ENCODE data around the gene RNF11. TPM values are rescaled to one million over a fixed set of nuclear protein-coding genes. Genes with fewer than 3 reads are reported as not detected.
A peak's percentile ranks its signal among the peaks of the same experiment; 100 is the strongest.

The RNF11 gene
- total RNA-seq, 1 donor from 2014 or later = 100 TPM

DNA sequence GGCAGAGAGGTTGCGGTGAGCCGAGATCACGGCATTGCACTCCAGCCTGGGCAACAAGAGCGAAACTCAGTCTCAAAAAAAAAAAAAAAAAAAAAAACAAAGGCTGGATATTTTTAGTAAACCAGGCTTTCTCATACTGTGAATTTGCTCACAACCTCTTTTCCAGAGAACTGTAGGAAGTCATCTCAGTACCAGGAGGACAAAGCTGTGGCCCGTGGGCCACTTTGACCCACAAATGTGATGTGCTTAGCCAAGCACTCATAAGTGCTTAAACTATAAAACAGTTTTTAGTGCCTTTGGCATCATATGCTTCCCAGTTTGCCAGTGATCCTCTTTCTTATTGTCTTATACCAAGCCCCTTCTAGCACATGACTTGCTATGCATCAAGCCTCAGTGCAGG lies 46.5 kb downstream of the RNF11 start:
- H3K9me3 Mint-ChIP-seq (ENCODE audit: unreplicated experiment) = no peaks in the 10 kb centered on the region
- DNase-seq (ENCODE audit: extremely low spot score, unreplicated experiment) = peak; percentile 11
- TF ChIP-seq, protein P1, sequence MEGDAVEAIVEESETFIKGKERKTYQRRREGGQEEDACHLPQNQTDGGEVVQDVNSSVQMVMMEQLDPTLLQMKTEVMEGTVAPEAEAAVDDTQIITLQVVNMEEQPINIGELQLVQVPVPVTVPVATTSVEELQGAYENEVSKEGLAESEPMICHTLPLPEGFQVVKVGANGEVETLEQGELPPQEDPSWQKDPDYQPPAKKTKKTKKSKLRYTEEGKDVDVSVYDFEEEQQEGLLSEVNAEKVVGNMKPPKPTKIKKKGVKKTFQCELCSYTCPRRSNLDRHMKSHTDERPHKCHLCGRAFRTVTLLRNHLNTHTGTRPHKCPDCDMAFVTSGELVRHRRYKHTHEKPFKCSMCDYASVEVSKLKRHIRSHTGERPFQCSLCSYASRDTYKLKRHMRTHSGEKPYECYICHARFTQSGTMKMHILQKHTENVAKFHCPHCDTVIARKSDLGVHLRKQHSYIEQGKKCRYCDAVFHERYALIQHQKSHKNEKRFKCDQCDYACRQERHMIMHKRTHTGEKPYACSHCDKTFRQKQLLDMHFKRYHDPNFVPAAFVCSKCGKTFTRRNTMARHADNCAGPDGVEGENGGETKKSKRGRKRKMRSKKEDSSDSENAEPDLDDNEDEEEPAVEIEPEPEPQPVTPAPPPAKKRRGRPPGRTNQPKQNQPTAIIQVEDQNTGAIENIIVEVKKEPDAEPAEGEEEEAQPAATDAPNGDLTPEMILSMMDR (IDR thresholded peaks at IDR 0.05) = no peak
- H3K27ac Mint-ChIP-seq (ENCODE audit: unreplicated experiment) = no peak overlapping the region
- H3K4me1 Mint-ChIP-seq (ENCODE audit: unreplicated experiment) = no peaks in the 10 kb centered on the region
- no peaks in the 10 kb centered on the region for H3K27me3 Mint-ChIP-seq (ENCODE audit: unreplicated experiment)
- no peak overlapping the region for H3K4me3 Mint-ChIP-seq (ENCODE audit: unreplicated experiment)
- H3K36me3 Mint-ChIP-seq (ENCODE audit: unreplicated experiment) = peaks cover 14% of the 10 kb centered on the region

DNA sequence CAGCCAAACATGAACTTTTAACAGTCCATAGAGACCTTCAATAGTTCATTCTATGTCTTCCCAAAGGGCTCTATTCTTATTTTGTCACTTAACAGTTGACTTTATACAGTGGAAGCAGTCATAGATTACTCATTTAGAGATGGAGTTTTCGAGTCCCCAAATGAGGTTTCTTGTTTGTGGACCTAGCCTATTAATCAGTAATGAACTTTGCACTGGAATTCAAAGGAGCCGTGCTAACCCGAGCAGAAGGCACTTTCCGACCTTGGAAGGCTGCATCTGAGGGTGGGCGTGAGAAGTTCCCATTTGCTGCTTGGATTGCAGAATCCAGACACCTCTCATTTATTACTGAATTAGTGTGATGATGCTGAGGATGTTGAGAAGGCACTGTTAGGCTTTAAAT lies 47.9 kb downstream of the RNF11 start:
- H3K36me3 Mint-ChIP-seq (ENCODE audit: unreplicated experiment) = peaks cover 15% of the 10 kb centered on the region
- no peak overlapping the region for H3K4me3 Mint-ChIP-seq (ENCODE audit: unreplicated experiment)
- H3K9me3 Mint-ChIP-seq (ENCODE audit: unreplicated experiment) = no peaks in the 10 kb centered on the region
- DNase-seq (ENCODE audit: extremely low spot score, unreplicated experiment) = peak; percentile 7
- H3K27ac Mint-ChIP-seq (ENCODE audit: unreplicated experiment) = no peak overlapping the region
- TF ChIP-seq, protein P1 (IDR thresholded peaks at IDR 0.05) = no peak
- H3K27me3 Mint-ChIP-seq (ENCODE audit: unreplicated experiment) = no peaks in the 10 kb centered on the region
- H3K4me1 Mint-ChIP-seq (ENCODE audit: unreplicated experiment) = no peaks in the 10 kb centered on the region

DNA sequence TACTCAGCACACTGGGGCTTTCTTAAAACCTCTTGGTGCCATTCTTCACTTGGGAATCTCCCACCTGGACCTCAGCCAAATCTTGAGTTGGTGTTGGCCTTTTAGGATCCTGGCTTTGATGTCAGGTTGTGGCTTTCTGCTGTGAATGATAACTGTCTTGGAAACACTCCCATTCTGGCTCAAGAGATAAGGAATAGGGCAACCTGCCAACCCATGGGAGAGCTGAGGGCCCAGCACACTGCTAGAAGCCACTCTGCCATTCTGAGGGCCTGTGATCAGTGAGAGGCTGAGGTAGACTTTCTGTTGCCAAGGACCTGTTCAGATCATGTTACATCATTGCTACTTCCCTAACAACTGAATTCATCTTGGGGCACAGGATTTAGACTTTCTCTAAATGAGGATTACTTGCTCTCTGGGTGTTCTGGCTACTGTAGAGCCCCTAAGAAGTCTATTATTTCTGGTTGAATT lies 48.4 kb downstream of the RNF11 start:
- H3K27ac Mint-ChIP-seq (ENCODE audit: unreplicated experiment) = no peak overlapping the region
- peaks cover 15% of the 10 kb centered on the region for H3K36me3 Mint-ChIP-seq (ENCODE audit: unreplicated experiment)
- TF ChIP-seq, protein P1 (IDR thresholded peaks at IDR 0.05) = no peak
- no peaks in the 10 kb centered on the region for H3K9me3 Mint-ChIP-seq (ENCODE audit: unreplicated experiment)
- H3K4me3 Mint-ChIP-seq (ENCODE audit: unreplicated experiment) = no peak overlapping the region
- no peaks in the 10 kb centered on the region for H3K27me3 Mint-ChIP-seq (ENCODE audit: unreplicated experiment)
- peak; percentile 21 for DNase-seq (ENCODE audit: extremely low spot score, unreplicated experiment)
- H3K4me1 Mint-ChIP-seq (ENCODE audit: unreplicated experiment) = no peaks in the 10 kb centered on the region

DNA sequence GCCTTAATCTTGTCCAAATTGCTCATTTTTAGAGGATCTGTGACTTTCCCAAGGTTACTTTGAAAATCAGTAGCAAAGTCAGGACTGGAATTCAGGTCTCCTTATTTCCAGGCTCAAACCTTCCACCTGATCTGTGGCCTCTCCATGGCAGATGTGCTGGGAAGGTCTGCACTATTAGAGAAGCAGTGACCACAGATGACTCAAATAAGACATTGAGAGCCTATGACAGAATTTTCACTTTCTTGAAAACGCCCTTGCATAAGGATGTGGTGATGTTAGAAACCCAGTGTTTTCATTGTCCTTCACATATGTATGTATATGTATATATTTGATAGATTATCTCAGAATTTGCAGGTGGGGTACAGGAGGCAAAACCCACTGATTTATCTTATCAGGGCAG lies 49.0 kb downstream of the RNF11 start:
- no peaks in the 10 kb centered on the region for H3K4me1 Mint-ChIP-seq (ENCODE audit: unreplicated experiment)
- DNase-seq (ENCODE audit: extremely low spot score, unreplicated experiment) = no peak
- no peaks in the 10 kb centered on the region for H3K27me3 Mint-ChIP-seq (ENCODE audit: unreplicated experiment)
- H3K9me3 Mint-ChIP-seq (ENCODE audit: unreplicated experiment) = no peaks in the 10 kb centered on the region
- H3K4me3 Mint-ChIP-seq (ENCODE audit: unreplicated experiment) = no peak overlapping the region
- peaks cover 13% of the 10 kb centered on the region for H3K36me3 Mint-ChIP-seq (ENCODE audit: unreplicated experiment)
- no peak overlapping the region for H3K27ac Mint-ChIP-seq (ENCODE audit: unreplicated experiment)
- TF ChIP-seq, protein P1 (IDR thresholded peaks at IDR 0.05) = no peak

DNA sequence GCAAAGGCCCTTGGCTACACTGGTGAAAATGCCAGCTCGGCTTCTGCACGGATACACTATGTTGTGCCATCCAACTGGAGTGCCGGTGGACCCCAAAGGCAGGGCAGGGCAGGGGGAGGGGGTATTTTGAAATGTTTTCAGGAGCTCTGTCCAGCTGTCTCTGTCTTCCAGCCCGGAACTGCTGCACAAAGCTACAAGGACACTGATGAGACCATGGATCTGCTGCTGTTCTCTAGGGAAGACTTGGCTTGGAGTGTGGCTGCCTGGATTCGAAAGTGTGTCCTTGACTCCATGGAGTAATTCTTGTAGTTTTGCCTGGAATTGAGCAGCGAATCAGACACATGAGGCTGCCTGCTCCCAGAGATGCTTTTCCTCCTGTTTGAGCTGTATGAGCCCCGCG lies 51.9 kb downstream of the RNF11 start:
- no peak overlapping the region for H3K4me3 Mint-ChIP-seq (ENCODE audit: unreplicated experiment)
- H3K36me3 Mint-ChIP-seq (ENCODE audit: unreplicated experiment) = peaks cover 8% of the 10 kb centered on the region
- no peaks in the 10 kb centered on the region for H3K27me3 Mint-ChIP-seq (ENCODE audit: unreplicated experiment)
- TF ChIP-seq, protein P1 (IDR thresholded peaks at IDR 0.05) = no peak
- H3K4me1 Mint-ChIP-seq (ENCODE audit: unreplicated experiment) = no peaks in the 10 kb centered on the region
- no peaks in the 10 kb centered on the region for H3K9me3 Mint-ChIP-seq (ENCODE audit: unreplicated experiment)
- H3K27ac Mint-ChIP-seq (ENCODE audit: unreplicated experiment) = no peak overlapping the region
- DNase-seq (ENCODE audit: extremely low spot score, unreplicated experiment) = no peak
